HG02981 (cell line): ENCODE measurements around the gene TANK.

Experiments
- ATAC-seq: cut with Tn5 transposase; IDR thresholded peaks from one replicate; pipeline ENCODE4 v1.9.1; 2021; ENCODE audit warnings: mild to moderate bottlenecking, moderate library complexity; ENCODE audit not compliant: unreplicated experiment

Gene TANK

GRCh38 chr2:161223139-161223732 is 63.0 kb downstream of the TANK start:
- ATAC-seq: peak; percentile 77

- no peak for ATAC-seq
Measured at GRCh38 chr2:161228511-161229240, 68.4 kb downstream of the TANK start.

- ATAC-seq: no peak
Measured at GRCh38 chr2:161230959-161231358, 70.7 kb downstream of the TANK start.

GRCh38 chr2:161232571-161232970 is 72.3 kb downstream of the TANK start:
- no peak for ATAC-seq

GRCh38 chr2:161233858-161234431 is 73.7 kb downstream of the TANK start:
- ATAC-seq: peak; percentile 52

GRCh38 chr2:161234627-161235026 is 74.4 kb downstream of the TANK start:
- no peak for ATAC-seq

GRCh38 chr2:161237392-161238264 is 77.4 kb downstream of the TANK start:
- ATAC-seq: peak; percentile 38

GRCh38 chr2:161238265-161238559 is 78.0 kb downstream of the TANK start:
- ATAC-seq: no peak

GRCh38 chr2:161238560-161239325 is 78.5 kb downstream of the TANK start:
- peak; percentile 32 for ATAC-seq

GRCh38 chr2:161239326-161240109 is 79.3 kb downstream of the TANK start:
- no peak for ATAC-seq

- ATAC-seq: no peak
Measured at GRCh38 chr2:161241894-161242293, 81.7 kb downstream of the TANK start.

GRCh38 chr2:161243312-161243711 is 83.1 kb downstream of the TANK start:
- ATAC-seq: peak; percentile 23

- ATAC-seq: no peak
Measured at GRCh38 chr2:161243905-161244304, 83.7 kb downstream of the TANK start.

- peak; percentile 91 for ATAC-seq
Measured at GRCh38 chr2:161244387-161245260, 84.4 kb downstream of the TANK start.

GRCh38 chr2:161245261-161245553 is 85.0 kb downstream of the TANK start:
- no peak for ATAC-seq

GRCh38 chr2:161245671-161246070 is 85.4 kb downstream of the TANK start:
- no peak for ATAC-seq

GRCh38 chr2:161246281-161246680 is 86.1 kb downstream of the TANK start:
- ATAC-seq: no peak

GRCh38 chr2:161250864-161251436 is 90.7 kb downstream of the TANK start:
- peak; percentile 74 for ATAC-seq
